HCT116 (cell line): ENCODE results near the gene CERS4. TPM values are rescaled to one million over a fixed set of nuclear protein-coding genes. Genes with fewer than 3 reads are reported as not detected.

ENCODE experiments used
- ATAC-seq: fragments of 200-7000 bp; cut with Tn5 transposase; 2 replicates; pipeline ENCODE4 v1.9.1; 2020; ENCODE audit warnings: mild to moderate bottlenecking, moderate library complexity
- BruUV-seq: library from RNA; stranded (reverse); fragments of 400-500 nt; replicated peaks from 2 replicates; lab custom pipeline; 2021; lab: Mats Ljungman, UMichigan
- CTCF ChIA-PET: fragments of 300-600 bp; sonication (Branson Sonifier 250); formaldehyde crosslinking; loops from one replicate; lab custom pipeline; 2021; ENCODE audit warnings: antibody characterized with exemption; lab: Charles Lee
- POLR2A ChIA-PET: fragments of 300-600, 350-600 bp; sonication (Branson Sonifier 250); formaldehyde crosslinking; loops from one replicate; lab custom pipeline; 2021; ENCODE audit warnings: antibody characterized with exemption; lab: Charles Lee
- RAD21 ChIA-PET, 2 experiments: fragments of 300-600 bp; sonication (Branson Sonifier 250); formaldehyde crosslinking; loops; one replicate each; lab custom pipeline; 2023; ENCODE audit warnings: low total read pairs in 2 of 2; ENCODE audit not compliant: uncharacterized antibody in 2 of 2, unreplicated experiment in 2 of 2, low non-redundant PET in 1 of 2; lab: Charles Lee
- DNase-seq: peaks from one replicate; pipeline ENCODE4 v3.0.0-alpha.2; 2010; ENCODE audit warnings: low read depth, low spot score
- H2AFZ ChIP-seq: fragments of 200-600 bp; shearing (Covaris generic), sonication (generic); 2 replicates; pipeline ENCODE4 v1.6.1; 2017; ENCODE audit warnings: low read depth, mixed run types, mixed read lengths, antibody characterized with exemption, low read length; ENCODE audit not compliant: poor library complexity, severe bottlenecking
- H3K27ac ChIP-seq: 2 replicates; pipeline ENCODE4 v1.5.1; 2012; ENCODE audit warnings: low read depth, low read length
- H3K27me3 ChIP-seq: fragments of 200-600 bp; sonication (generic); 2 replicates; pipeline ENCODE4 v1.6.1; 2016; ENCODE audit warnings: mixed run types, low read length, mixed read lengths; ENCODE audit not compliant: insufficient read depth
- H3K36me3 ChIP-seq, 2 experiments: fragments of 200-500 bp in 1 of 2; fragments of 200-600 bp in 1 of 2; sonication (Bioruptor generic) in 1 of 2; sonication (generic) in 1 of 2; 2 replicates each; pipeline versions ENCODE4 v1.5.1 to v1.6.1; 2014 to 2016; ENCODE audit warnings: low read length in 2 of 2, inconsistent platforms in 1 of 2, mixed read lengths in 1 of 2, mixed run types in 1 of 2; ENCODE audit not compliant: insufficient read depth in 2 of 2, control insufficient read depth in 1 of 2
- H3K4me1 ChIP-seq, 2 experiments: fragments of 200-600 bp in 1 of 2; sonication (generic) in 1 of 2; 2 replicates each; pipeline versions ENCODE4 v1.5.1 to v1.6.1; 2012 to 2017; ENCODE audit warnings: low read length in 2 of 2, inconsistent platforms in 1 of 2, mild to moderate bottlenecking in 1 of 2, mixed read lengths in 1 of 2, mixed run types in 1 of 2, moderate library complexity in 1 of 2; ENCODE audit not compliant: insufficient read depth in 2 of 2, control insufficient read depth in 1 of 2
- H3K4me2 ChIP-seq: fragments of 200-600 bp; sonication (generic); 2 replicates; pipeline ENCODE4 v1.6.1; 2017; ENCODE audit warnings: mixed run types, low read length, mixed read lengths
- H3K4me3 ChIP-seq, 2 experiments: fragments of 200-600 bp in 1 of 2; sonication (generic) in 1 of 2; replicated peaks in 1 of 2; 2 replicates each; pipeline ENCODE4 v1.5.1; 2011 to 2016; ENCODE audit warnings: low read length in 2 of 2, control low read depth in 1 of 2, low read depth in 1 of 2, mild to moderate bottlenecking in 1 of 2, mixed read lengths in 1 of 2, mixed run types in 1 of 2
- H3K79me2 ChIP-seq: fragments of 200-600 bp; sonication (generic); 2 replicates; pipeline ENCODE4 v1.6.1; 2017; ENCODE audit warnings: mild to moderate bottlenecking, mixed run types, low read length, moderate library complexity, mixed read lengths; ENCODE audit not compliant: insufficient read depth
- H3K9ac ChIP-seq: fragments of 200-600 bp; sonication (generic); 2 replicates; pipeline ENCODE4 v1.6.1; 2016; ENCODE audit warnings: low read length, mixed read lengths
- H3K9me2 ChIP-seq: fragments of 200-600 bp; sonication (generic), shearing (Covaris generic); 2 replicates; pipeline ENCODE4 v1.6.1; 2017; ENCODE audit warnings: mixed run types, mild to moderate bottlenecking, moderate library complexity; ENCODE audit not compliant: insufficient read depth
- H3K9me3 ChIP-seq, 2 experiments: fragments of 200-500 bp in 1 of 2; fragments of 200-600 bp in 1 of 2; sonication (Bioruptor generic) in 1 of 2; sonication (generic) in 1 of 2; 2 replicates each; pipeline ENCODE4 v1.6.1; 2014 to 2017; ENCODE audit warnings: low read length in 2 of 2, mixed read lengths in 2 of 2, inconsistent platforms in 1 of 2, low read depth in 1 of 2, mild to moderate bottlenecking in 1 of 2, mixed run types in 1 of 2, moderate library complexity in 1 of 2; ENCODE audit not compliant: control insufficient read depth in 1 of 2, insufficient read depth in 1 of 2
- H4K20me1 ChIP-seq: fragments of 200-600 bp; sonication (generic), shearing (Covaris generic); 2 replicates; pipeline ENCODE4 v1.6.1; 2017; ENCODE audit warnings: mixed run types, mild to moderate bottlenecking, moderate library complexity; ENCODE audit not compliant: insufficient read depth
- CBX3 ChIP-seq: IDR thresholded peaks from 2 replicates; pipeline ENCODE4 v1.6.1; 2012; ENCODE audit warnings: low read depth
- FOSL1 ChIP-seq: IDR thresholded peaks from 2 replicates; pipeline ENCODE4 v1.6.1; 2012; ENCODE audit warnings: low read depth
- MAX ChIP-seq: IDR thresholded peaks from 2 replicates; pipeline ENCODE4 v1.6.1; 2012
- POLR2A ChIP-seq: IDR thresholded peaks from 2 replicates; pipeline ENCODE4 v1.7.0; 2011; ENCODE audit warnings: borderline replicate concordance; ENCODE audit not compliant: insufficient read depth, insufficient read length; ENCODE audit errors: extremely low read depth
- SIN3A ChIP-seq: IDR thresholded peaks from 2 replicates; pipeline ENCODE4 v1.6.1; 2012; ENCODE audit warnings: low read depth
- SP1 ChIP-seq: IDR thresholded peaks from 2 replicates; pipeline ENCODE4 v1.6.1; 2012; ENCODE audit warnings: low read depth
- SRF ChIP-seq: IDR thresholded peaks from 2 replicates; pipeline ENCODE4 v1.6.1; 2012; ENCODE audit warnings: low read depth
- YY1 ChIP-seq: IDR thresholded peaks from 2 replicates; pipeline ENCODE4 v1.6.1; 2011; ENCODE audit warnings: low read length, low read depth, moderate library complexity, mild to moderate bottlenecking; ENCODE audit not compliant: insufficient replicate concordance; ENCODE audit errors: extremely low read depth
- intact Hi-C: fragments of 100-400 bp; cut with micrococcal nuclease; formaldehyde crosslinking; loops from 2 replicates; pipeline ENCODE4 v1.10.0; 2022
- total RNA-seq: library from RNA; stranded (reverse); gene quantifications from one replicate; pipeline ENCODE4 v1.2.1, GENCODE V29; 2021; ENCODE audit not compliant: unreplicated experiment
- TF ChIP-seq, protein P1 (sequence below): IDR thresholded peaks from 2 replicates; pipeline ENCODE4 v1.6.1; 2012
- TF ChIP-seq, protein P2 (sequence below): IDR thresholded peaks from 2 replicates; pipeline ENCODE4 v1.6.1; 2011; ENCODE audit warnings: mild to moderate bottlenecking, low read length, moderate library complexity; ENCODE audit not compliant: insufficient replicate concordance; ENCODE audit errors: extremely low read depth

Gene CERS4
- total RNA-seq, 1 experiment from 2014 or later, result 26.0 TPM

- ChIA-PET CTCF (no interaction called here), POLR2A (no interaction called here), RAD21 (no interaction called here)
- Histone ChIP-seq H3K4me1 (peaks cover 8 to 16% of the 10 kb centered on the region in 2 experiments; a peak in 3 of 4 replicates), H2AFZ (no peak overlapping the region), H3K4me3 (no peak overlapping the region), H4K20me1 (no peaks in the 10 kb centered on the region), H3K9me2 (no peaks in the 10 kb centered on the region), H3K9ac (no peak overlapping the region), H3K36me3 (no peaks in the 10 kb centered on the region), H3K27me3 (no peaks in the 10 kb centered on the region), H3K4me2 (no peak overlapping the region), H3K9me3 (no peaks in the 10 kb centered on the region), H3K27ac (no peak overlapping the region), H3K79me2 (peaks cover 15% of the 10 kb centered on the region; the same call in 1 of the 2 replicates)
- TF ChIP-seq MAX (no peak), YY1 (no peak), POLR2A (no peak), FOSL1 (no peak), SIN3A (no peak), CBX3 (no peak), SP1 (no peak), SRF (no peak)
- TF ChIP-seq, protein P1, sequence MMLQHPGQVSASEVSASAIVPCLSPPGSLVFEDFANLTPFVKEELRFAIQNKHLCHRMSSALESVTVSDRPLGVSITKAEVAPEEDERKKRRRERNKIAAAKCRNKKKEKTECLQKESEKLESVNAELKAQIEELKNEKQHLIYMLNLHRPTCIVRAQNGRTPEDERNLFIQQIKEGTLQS, result no peak
- TF ChIP-seq, protein P2, sequence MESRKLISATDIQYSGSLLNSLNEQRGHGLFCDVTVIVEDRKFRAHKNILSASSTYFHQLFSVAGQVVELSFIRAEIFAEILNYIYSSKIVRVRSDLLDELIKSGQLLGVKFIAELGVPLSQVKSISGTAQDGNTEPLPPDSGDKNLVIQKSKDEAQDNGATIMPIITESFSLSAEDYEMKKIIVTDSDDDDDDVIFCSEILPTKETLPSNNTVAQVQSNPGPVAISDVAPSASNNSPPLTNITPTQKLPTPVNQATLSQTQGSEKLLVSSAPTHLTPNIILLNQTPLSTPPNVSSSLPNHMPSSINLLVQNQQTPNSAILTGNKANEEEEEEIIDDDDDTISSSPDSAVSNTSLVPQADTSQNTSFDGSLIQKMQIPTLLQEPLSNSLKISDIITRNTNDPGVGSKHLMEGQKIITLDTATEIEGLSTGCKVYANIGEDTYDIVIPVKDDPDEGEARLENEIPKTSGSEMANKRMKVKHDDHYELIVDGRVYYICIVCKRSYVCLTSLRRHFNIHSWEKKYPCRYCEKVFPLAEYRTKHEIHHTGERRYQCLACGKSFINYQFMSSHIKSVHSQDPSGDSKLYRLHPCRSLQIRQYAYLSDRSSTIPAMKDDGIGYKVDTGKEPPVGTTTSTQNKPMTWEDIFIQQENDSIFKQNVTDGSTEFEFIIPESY, result no peak
- DNase-seq, result no peak
- intact Hi-C loops, result no loop called here
- no TSS peak for BruUV-seq
- no peak for ATAC-seq
These were observed 4.9 kb downstream of the CERS4 start for GRCh38 chr19:8213827-8214672.
